HL-60 (cell line): ENCODE data around the gene ZSWIM9.
A peak's percentile ranks its signal among the peaks of the same experiment; 100 is the strongest.

Experiments
- DNase-seq, 2 experiments: peaks; one replicate each; pipeline ENCODE4 v3.0.0-alpha.2; 2010 to 2020; ENCODE audit warnings: low read depth in 1 of 2, low spot score in 1 of 2
- H3K27ac ChIP-seq: fragments of 250-450 bp; sonication (Bioruptor Pico); replicated peaks from 2 replicates; pipeline ENCODE4 v1.5.1; 2020; ENCODE audit warnings: mild to moderate bottlenecking, moderate library complexity
- H3K27me3 ChIP-seq: fragments of 250-450 bp; sonication (Bioruptor Pico); 2 replicates; pipeline ENCODE4 v1.5.1; 2021; ENCODE audit warnings: mild to moderate bottlenecking, moderate library complexity; ENCODE audit not compliant: insufficient read depth, poor library complexity, severe bottlenecking
- H3K4me3 ChIP-seq: replicated peaks from 2 replicates; pipeline ENCODE4 v1.5.1; 2011; ENCODE audit warnings: mild to moderate bottlenecking, control low read depth, low read length; ENCODE audit not compliant: insufficient read depth
- CTCF ChIP-seq: IDR thresholded peaks from one replicate; pipeline ENCODE4 v1.5.1; 2011; ENCODE audit warnings: low read length, control low read depth, inconsistent platforms; ENCODE audit not compliant: insufficient read depth
- GABPA ChIP-seq: IDR thresholded peaks from 2 replicates; pipeline ENCODE4 v1.6.1; 2012; ENCODE audit warnings: low read depth
- POLR2AphosphoS5 ChIP-seq: IDR thresholded peaks from 2 replicates; pipeline ENCODE4 v1.6.1; 2012; ENCODE audit warnings: low read depth
- SPI1 ChIP-seq: IDR thresholded peaks from 2 replicates; pipeline ENCODE4 v1.6.1; 2012; ENCODE audit warnings: low read depth, mild to moderate bottlenecking, borderline replicate concordance
- TF ChIP-seq, protein P1 (sequence below): IDR thresholded peaks from 2 replicates; pipeline ENCODE4 v1.6.1; 2012; ENCODE audit warnings: low read depth; ENCODE audit not compliant: insufficient replicate concordance

The ZSWIM9 gene

GRCh38 chr19:48174445-48175030, 4.1 kb downstream of the ZSWIM9 start:
- H3K4me3 ChIP-seq = no peak overlapping the region
- H3K27ac ChIP-seq = peak overlapping the region; percentile 77
- TF ChIP-seq POLR2AphosphoS5 (no peak), GABPA (no peak), SPI1 (no peak), CTCF (no peak)
- TF ChIP-seq, protein P1, sequence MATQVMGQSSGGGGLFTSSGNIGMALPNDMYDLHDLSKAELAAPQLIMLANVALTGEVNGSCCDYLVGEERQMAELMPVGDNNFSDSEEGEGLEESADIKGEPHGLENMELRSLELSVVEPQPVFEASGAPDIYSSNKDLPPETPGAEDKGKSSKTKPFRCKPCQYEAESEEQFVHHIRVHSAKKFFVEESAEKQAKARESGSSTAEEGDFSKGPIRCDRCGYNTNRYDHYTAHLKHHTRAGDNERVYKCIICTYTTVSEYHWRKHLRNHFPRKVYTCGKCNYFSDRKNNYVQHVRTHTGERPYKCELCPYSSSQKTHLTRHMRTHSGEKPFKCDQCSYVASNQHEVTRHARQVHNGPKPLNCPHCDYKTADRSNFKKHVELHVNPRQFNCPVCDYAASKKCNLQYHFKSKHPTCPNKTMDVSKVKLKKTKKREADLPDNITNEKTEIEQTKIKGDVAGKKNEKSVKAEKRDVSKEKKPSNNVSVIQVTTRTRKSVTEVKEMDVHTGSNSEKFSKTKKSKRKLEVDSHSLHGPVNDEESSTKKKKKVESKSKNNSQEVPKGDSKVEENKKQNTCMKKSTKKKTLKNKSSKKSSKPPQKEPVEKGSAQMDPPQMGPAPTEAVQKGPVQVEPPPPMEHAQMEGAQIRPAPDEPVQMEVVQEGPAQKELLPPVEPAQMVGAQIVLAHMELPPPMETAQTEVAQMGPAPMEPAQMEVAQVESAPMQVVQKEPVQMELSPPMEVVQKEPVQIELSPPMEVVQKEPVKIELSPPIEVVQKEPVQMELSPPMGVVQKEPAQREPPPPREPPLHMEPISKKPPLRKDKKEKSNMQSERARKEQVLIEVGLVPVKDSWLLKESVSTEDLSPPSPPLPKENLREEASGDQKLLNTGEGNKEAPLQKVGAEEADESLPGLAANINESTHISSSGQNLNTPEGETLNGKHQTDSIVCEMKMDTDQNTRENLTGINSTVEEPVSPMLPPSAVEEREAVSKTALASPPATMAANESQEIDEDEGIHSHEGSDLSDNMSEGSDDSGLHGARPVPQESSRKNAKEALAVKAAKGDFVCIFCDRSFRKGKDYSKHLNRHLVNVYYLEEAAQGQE = no peak
- no peak for DNase-seq
- no peaks in the 10 kb centered on the region for H3K27me3 ChIP-seq

- H3K27ac ChIP-seq = peak overlapping the region; percentile 77
- peak; percentile 55 to 82 for DNase-seq
- H3K4me3 ChIP-seq = no peak overlapping the region
- TF ChIP-seq SPI1 = peak; percentile 89
- TF ChIP-seq, protein P1 = no peak
- no peaks in the 10 kb centered on the region for H3K27me3 ChIP-seq
These were observed 5.1 kb downstream of the ZSWIM9 start for GRCh38 chr19:48175578-48175977.

DNA sequence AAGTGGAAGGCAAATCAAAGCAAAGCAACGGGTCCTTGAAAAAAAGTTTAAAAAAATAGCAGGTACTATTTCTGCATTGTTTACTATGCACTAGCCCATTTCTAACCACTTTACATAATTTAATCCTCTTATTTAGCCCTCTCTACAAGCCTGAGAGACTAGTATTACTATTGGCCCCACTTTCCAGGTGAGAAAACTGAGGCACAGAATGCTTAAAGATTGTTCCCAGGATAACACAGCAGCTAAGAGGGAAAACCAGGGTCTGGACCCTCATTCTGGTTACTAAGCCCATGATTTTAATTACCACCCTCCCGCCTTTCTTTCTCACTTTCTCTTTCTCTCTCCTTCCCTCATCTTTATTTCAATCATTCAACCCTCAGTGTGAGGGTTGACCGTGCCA, 5.7 kb downstream of the ZSWIM9 start:
- TF ChIP-seq CTCF (no peak), GABPA (no peak), POLR2AphosphoS5 (no peak), SPI1 (no peak)
- TF ChIP-seq, protein P1 = no peak
- Histone ChIP-seq H3K27ac (peak overlapping the region; percentile 77), H3K27me3 (no peaks in the 10 kb centered on the region), H3K4me3 (no peak overlapping the region)
- DNase-seq = no peak
